DND-41 (cell line): ENCODE results near the gene ATP9A.

Source experiments
- CTCF ChIP-seq: IDR thresholded peaks from 2 replicates; pipeline ENCODE4 v1.5.1; 2012; ENCODE audit warnings: borderline replicate concordance, low read length, moderate library complexity, mild to moderate bottlenecking; ENCODE audit not compliant: poor library complexity, severe bottlenecking; ENCODE audit errors: extremely low read depth
- EZH2 ChIP-seq: IDR thresholded peaks from 3 replicates; pipeline ENCODE4 v1.6.1; 2012; ENCODE audit warnings: borderline replicate concordance, low read depth, mild to moderate bottlenecking, moderate library complexity, low read length, inconsistent platforms; ENCODE audit not compliant: severe bottlenecking

- TF ChIP-seq CTCF = no peak
- TF ChIP-seq EZH2 = no peak
Observed at GRCh38 chr20:51633430-51633829, 134.8 kb downstream of the ATP9A start.
